Stimulated activated CD8-positive, alpha-beta memory T cell treated with anti-CD3 and anti-CD28 coated beads, Interleukin-12 subunit alpha, Interleukin-12 subunit beta, amount 100 ng/mL, for 1 hour (primary cell): ENCODE measurements around the gene H3-3A.

Experiments used
- DNase-seq: peaks from one replicate; pipeline ENCODE4 v3.0.0-alpha.2; 2020; ENCODE audit warnings: low read depth

H3-3A gene

GRCh38 chr1:226054519-226055327, 7.8 kb upstream of the H3-3A start:
- DNase-seq = no peak

- DNase-seq = no peak
Measured at GRCh38 chr1:226059709-226060108, 2.8 kb upstream of the H3-3A start.

GRCh38 chr1:226060427-226060826, 2.1 kb upstream of the H3-3A start:
- DNase-seq = no peak

GRCh38 chr1:226061068-226061840, 1.3 kb upstream of the H3-3A start:
- DNase-seq = no peak

- DNase-seq = no peak
Measured at GRCh38 chr1:226061841-226062557, 517 bp upstream of the H3-3A start.

- DNase-seq = peak; percentile 17
Measured at GRCh38 chr1:226063224-226063976, 884 bp downstream of the H3-3A start.

GRCh38 chr1:226063977-226064815, 1.7 kb downstream of the H3-3A start:
- no peak for DNase-seq

- DNase-seq = no peak
Measured at GRCh38 chr1:226064816-226065248, 2.3 kb downstream of the H3-3A start.

GRCh38 chr1:226066415-226067078, 4.0 kb downstream of the H3-3A start:
- DNase-seq = no peak

GRCh38 chr1:226069811-226070489, 7.4 kb downstream of the H3-3A start:
- no peak for DNase-seq

GRCh38 chr1:226072347-226072746, 9.8 kb downstream of the H3-3A start:
- DNase-seq = no peak

GRCh38 chr1:226073184-226073950, 10.9 kb downstream of the H3-3A start:
- DNase-seq = no peak

GRCh38 chr1:226074046-226074445, 11.5 kb downstream of the H3-3A start:
- no peak for DNase-seq

- DNase-seq = no peak
Measured at GRCh38 chr1:226076378-226076777, 13.9 kb downstream of the H3-3A start.

GRCh38 chr1:226078374-226078773, 15.9 kb downstream of the H3-3A start:
- no peak for DNase-seq

- no peak for DNase-seq
Measured at GRCh38 chr1:226082587-226082917, 20.0 kb downstream of the H3-3A start.

GRCh38 chr1:226082959-226083301, 20.4 kb downstream of the H3-3A start:
- DNase-seq = no peak

GRCh38 chr1:226083302-226084101, 21.0 kb downstream of the H3-3A start:
- peak; percentile 88 for DNase-seq
